Esophagus muscularis mucosa (tissue), 4 donors: ENCODE measurements around the gene ID3. TPM values are rescaled to one million over a fixed set of nuclear protein-coding genes. Genes with fewer than 3 reads are reported as not detected.

Experiments
- DNase-seq: peaks from one replicate; pipeline ENCODE4 v3.0.0-alpha.2; 2017; ENCODE audit errors: extremely low spot score
- H3K27ac ChIP-seq, 4 donors: fragments of 200-600 bp; sonication (generic); replicated peaks in 1 of 4; 1 replicate in 3 of 4; 2 replicates in 1 of 4; pipeline ENCODE4 v1.5.1; 2016 to 2019; ENCODE audit warnings: mild to moderate bottlenecking in 1 of 4
- H3K27me3 ChIP-seq, 4 donors: fragments of 200-600 bp; sonication (generic); one replicate each; pipeline versions ENCODE4 v1.5.1 to v1.6.0; 2016 to 2019
- H3K36me3 ChIP-seq, 4 donors: fragments of 200-600 bp; sonication (generic); one replicate each; pipeline ENCODE4 v1.5.1; 2016 to 2019
- H3K4me1 ChIP-seq, 4 donors: fragments of 200-600 bp; sonication (generic); one replicate each; pipeline ENCODE4 v1.5.1; 2016 to 2019
- H3K4me3 ChIP-seq, 4 donors: fragments of 200-600 bp; sonication (generic); 1 replicate in 2 of 4; 2 replicates in 2 of 4; pipeline ENCODE4 v1.5.1; 2016 to 2019; ENCODE audit warnings: mild to moderate bottlenecking in 4 of 4, moderate library complexity in 1 of 4
- H3K9me3 ChIP-seq, 4 donors: fragments of 200-600 bp; sonication (generic); 1 replicate in 3 of 4; 2 replicates in 1 of 4; pipeline ENCODE4 v1.5.1; 2016 to 2019
- CTCF ChIP-seq, 3 experiments: fragments of 200-600 bp in 2 of 3; fragments of 450-650 bp in 1 of 3; sonication (generic) in 2 of 3; IDR thresholded peaks; one replicate each; pipeline ENCODE4 v1.5.1; 2017 to 2019; ENCODE audit warnings: antibody characterized with exemption in 3 of 3, mild to moderate bottlenecking in 2 of 3, moderate library complexity in 1 of 3
- EP300 ChIP-seq: sonication (generic); formaldehyde crosslinking; IDR thresholded peaks from one replicate; pipeline ENCODE4 v1.6.1; 2017; ENCODE audit warnings: antibody characterized with exemption
- POLR2A ChIP-seq: fragments of 450-650 bp; IDR thresholded peaks from one replicate; pipeline ENCODE4 v1.6.1; 2017; ENCODE audit warnings: antibody characterized with exemption, moderate library complexity, mild to moderate bottlenecking, low read depth
- POLR2AphosphoS5 ChIP-seq, 2 donors: sonication (generic); formaldehyde crosslinking; IDR thresholded peaks; one replicate each; pipeline ENCODE4 v1.6.1; 2017; ENCODE audit warnings: antibody characterized with exemption in 2 of 2
- WGBS: methylation state at CpG from one replicate; pipeline ENCODE4 v1.1.5; 2018; 5-methylcytosine and 5-hydroxymethylcytosine counted together
- intact Hi-C: fragments of 100-400 bp; cut with DNase I; formaldehyde crosslinking; loops from one replicate; pipeline ENCODE4 v1.15.1; 2023
- total RNA-seq, 4 donors: library from RNA; depleted of rRNA; stranded (reverse); fragments of >200 nt; gene quantifications; one replicate each; pipeline versions ENCODE4 v1.1.0 to v1.2.1, GENCODE V29; 2016

The ID3 gene
- total RNA-seq, 4 donors from 2014 or later, result 75.2 to 352 (median 274) TPM

- Histone ChIP-seq H3K27me3 (peaks cover 0 to 52% (median 0%) of the 10 kb centered on the region in 4 donors), H3K4me3 (no peak overlapping the region), H3K27ac (no peak overlapping the region), H3K9me3 (no peaks in the 10 kb centered on the region), H3K4me1 (peaks cover 13 to 33% (median 26%) of the 10 kb centered on the region in 4 donors), H3K36me3 (no peaks in the 10 kb centered on the region)
- TF ChIP-seq POLR2AphosphoS5 (IDR thresholded peaks at IDR 0.05), result no peak
- no peak for TF ChIP-seq CTCF (IDR thresholded peaks at IDR 0.05)
- no peak for TF ChIP-seq EP300
- no peak for TF ChIP-seq POLR2A
- no peak for DNase-seq
- intact Hi-C loops, result no loop called here
- 93% methylated on average over 8 of the region's 8 CpGs for WGBS
Measured at GRCh38 chr1:23526329-23527041, 32.8 kb downstream of the ID3 start.

- DNase-seq, result no peak
- peaks cover 0 to 51% (median 0%) of the 10 kb centered on the region in 4 donors for H3K27me3 ChIP-seq
- no peak overlapping the region for H3K27ac ChIP-seq
- no peak overlapping the region for H3K4me3 ChIP-seq
- no peaks in the 10 kb centered on the region for H3K36me3 ChIP-seq
- WGBS, result 80% methylated on average over 5 of the region's 5 CpGs
- H3K9me3 ChIP-seq, result no peaks in the 10 kb centered on the region
- TF ChIP-seq CTCF (IDR thresholded peaks at IDR 0.05) (no peak), POLR2AphosphoS5 (IDR thresholded peaks at IDR 0.05) (no peak), POLR2A (no peak), EP300 (no peak)
- intact Hi-C loops, result no loop called here
- H3K4me1 ChIP-seq, result peaks cover 7 to 26% (median 20%) of the 10 kb centered on the region in 4 donors
Measured at GRCh38 chr1:23525558-23526250, 33.6 kb downstream of the ID3 start.

GRCh38 chr1:23524716-23525401 lies 34.4 kb downstream of the ID3 start:
- TF ChIP-seq CTCF (IDR thresholded peaks at IDR 0.05) (no peak), EP300 (no peak), POLR2AphosphoS5 (IDR thresholded peaks at IDR 0.05) (no peak), POLR2A (no peak)
- peaks cover 0 to 18% (median 11%) of the 10 kb centered on the region in 4 donors for H3K4me1 ChIP-seq
- peaks cover 0 to 43% (median 0%) of the 10 kb centered on the region in 4 donors for H3K27me3 ChIP-seq
- H3K4me3 ChIP-seq, result no peak overlapping the region
- H3K9me3 ChIP-seq, result no peaks in the 10 kb centered on the region
- no peaks in the 10 kb centered on the region for H3K36me3 ChIP-seq
- no peak for DNase-seq
- H3K27ac ChIP-seq, result no peak overlapping the region
- WGBS, result 29% methylated on average over 2 of the region's 9 CpGs
- intact Hi-C loops, result no loop called here

- Histone ChIP-seq H3K36me3 (no peaks in the 10 kb centered on the region), H3K4me3 (no peak overlapping the region), H3K27me3 (peaks cover 0 to 36% (median 0%) of the 10 kb centered on the region in 4 donors), H3K27ac (no peak overlapping the region), H3K4me1 (peaks cover 0 to 18% (median 9%) of the 10 kb centered on the region in 4 donors), H3K9me3 (no peaks in the 10 kb centered on the region)
- no peak for DNase-seq
- intact Hi-C loops, result no loop called here
- 100% methylated on average over 1 of the region's 3 CpGs for WGBS
- TF ChIP-seq POLR2A (no peak), POLR2AphosphoS5 (IDR thresholded peaks at IDR 0.05) (no peak), CTCF (IDR thresholded peaks at IDR 0.05) (no peak), EP300 (no peak)
Measured at GRCh38 chr1:23524163-23524562, 35.1 kb downstream of the ID3 start.
